K562 (cell line): ENCODE data around the gene SEC24B.

ENCODE experiments used
- BMI1 ChIP-seq: fragments of 150-350 bp; IDR thresholded peaks from 2 replicates; pipeline ENCODE4 v1.6.1; 2014; ENCODE audit warnings: low read length
- CBX3 ChIP-seq, 2 experiments: IDR thresholded peaks; 1 replicate in 1 of 2; 2 replicates in 1 of 2; pipeline ENCODE4 v1.6.1; 2012; ENCODE audit warnings: inconsistent platforms in 2 of 2, low read length in 2 of 2, borderline replicate concordance in 1 of 2, control low read depth in 1 of 2
- ETV6 ChIP-seq, 3 experiments: fragments of 150-350 bp in 1 of 3; sonication (generic) in 1 of 3; formaldehyde crosslinking in 1 of 3; IDR thresholded peaks; 2 replicates each; pipeline versions ENCODE4 v1.6.1 to v1.8.0; 2014 to 2022; ENCODE audit warnings: borderline replicate concordance in 2 of 3, low read depth in 2 of 3, antibody characterized with exemption in 1 of 3, low read length in 1 of 3, mild to moderate bottlenecking in 1 of 3, missing genetic modification reagents in 1 of 3
- GABPA ChIP-seq: fragments of 200-800 bp; sonication (Bioruptor generic); conservative IDR thresholded peaks from 2 replicates; pipeline ENCODE4 v1.6.1; 2016; ENCODE audit warnings: low read depth, missing genetic modification characterization, missing compliant biosample characterization
- IRF2 ChIP-seq: sonication (generic); formaldehyde crosslinking; IDR thresholded peaks from 2 replicates; pipeline ENCODE4 v1.8.1; 2022; ENCODE audit warnings: mild to moderate bottlenecking, missing genetic modification reagents
- NONO ChIP-seq, 2 experiments: fragments of 200-400 bp in 1 of 2; fragments of 450-650 bp in 1 of 2; formaldehyde crosslinking in 1 of 2; IDR thresholded peaks; 2 replicates each; pipeline ENCODE4 v1.6.1; 2017; ENCODE audit warnings: low read depth in 2 of 2, mild to moderate bottlenecking in 2 of 2, moderate library complexity in 2 of 2, low read length in 1 of 2
- XRCC5 ChIP-seq: fragments of 200-400 bp; formaldehyde crosslinking; IDR thresholded peaks from 2 replicates; pipeline ENCODE4 v1.6.1; 2017; ENCODE audit warnings: low read depth, mild to moderate bottlenecking, low read length
- TF ChIP-seq, protein P1 (sequence below), 3 experiments: IDR thresholded peaks in 2 of 3; conservative IDR thresholded peaks in 1 of 3; 2 replicates each; pipeline ENCODE4 v1.5.1; 2011 to 2012; ENCODE audit warnings: low read length in 3 of 3, mild to moderate bottlenecking in 3 of 3, control low read depth in 2 of 3, improper control_type of control experiment in 1 of 3, inconsistent platforms in 1 of 3, low read depth in 1 of 3, mixed read lengths in 1 of 3, moderate library complexity in 1 of 3; ENCODE audit not compliant: insufficient read depth in 2 of 3
- TF ChIP-seq, protein P2 (sequence below): fragments of 250-450 bp; sonication (Bioruptor Pico); IDR thresholded peaks from 2 replicates; pipeline ENCODE4 v1.8.0; 2022; ENCODE audit warnings: inconsistent platforms, mild to moderate bottlenecking, moderate library complexity, borderline replicate concordance
- TF ChIP-seq, protein P3 (sequence below): fragments of 150-350 bp; IDR thresholded peaks from 2 replicates; pipeline ENCODE4 v1.6.1; 2014; ENCODE audit warnings: low read depth, mild to moderate bottlenecking, low read length, borderline replicate concordance
- TF ChIP-seq, protein P4 (sequence below): sonication (generic); formaldehyde crosslinking; IDR thresholded peaks from 2 replicates; pipeline ENCODE4 v1.8.0; 2023; ENCODE audit warnings: missing genetic modification reagents, mild to moderate bottlenecking, borderline replicate concordance

DNA sequence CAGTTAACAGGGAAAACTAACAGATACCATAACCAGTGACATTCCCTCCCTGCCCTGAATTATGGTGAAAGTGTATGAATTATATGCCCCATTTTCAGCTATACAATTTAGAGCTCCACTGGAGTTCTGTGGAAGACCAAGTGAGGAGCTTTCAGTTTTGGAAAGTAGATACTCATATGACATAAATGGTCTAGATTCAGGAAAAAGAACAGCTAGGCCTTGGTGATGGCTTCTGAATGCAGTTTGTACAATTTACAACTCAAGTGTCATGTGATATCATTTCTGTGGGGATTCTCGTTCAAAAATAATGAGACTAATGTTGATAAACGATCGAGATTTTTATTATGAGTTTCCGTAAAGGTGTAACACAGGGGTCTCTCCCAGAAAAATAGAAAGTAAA is 8.2 kb upstream of the SEC24B start:
- TF ChIP-seq CBX3 (IDR thresholded peaks at IDR 0.05; ENCODE audit: borderline replicate concordance in 1 of 2, low read length in 2 of 2): no peak
- no peak for TF ChIP-seq IRF2 (CRISPR knock-in tag)
- TF ChIP-seq XRCC5: no peak
- TF ChIP-seq, protein P1, sequence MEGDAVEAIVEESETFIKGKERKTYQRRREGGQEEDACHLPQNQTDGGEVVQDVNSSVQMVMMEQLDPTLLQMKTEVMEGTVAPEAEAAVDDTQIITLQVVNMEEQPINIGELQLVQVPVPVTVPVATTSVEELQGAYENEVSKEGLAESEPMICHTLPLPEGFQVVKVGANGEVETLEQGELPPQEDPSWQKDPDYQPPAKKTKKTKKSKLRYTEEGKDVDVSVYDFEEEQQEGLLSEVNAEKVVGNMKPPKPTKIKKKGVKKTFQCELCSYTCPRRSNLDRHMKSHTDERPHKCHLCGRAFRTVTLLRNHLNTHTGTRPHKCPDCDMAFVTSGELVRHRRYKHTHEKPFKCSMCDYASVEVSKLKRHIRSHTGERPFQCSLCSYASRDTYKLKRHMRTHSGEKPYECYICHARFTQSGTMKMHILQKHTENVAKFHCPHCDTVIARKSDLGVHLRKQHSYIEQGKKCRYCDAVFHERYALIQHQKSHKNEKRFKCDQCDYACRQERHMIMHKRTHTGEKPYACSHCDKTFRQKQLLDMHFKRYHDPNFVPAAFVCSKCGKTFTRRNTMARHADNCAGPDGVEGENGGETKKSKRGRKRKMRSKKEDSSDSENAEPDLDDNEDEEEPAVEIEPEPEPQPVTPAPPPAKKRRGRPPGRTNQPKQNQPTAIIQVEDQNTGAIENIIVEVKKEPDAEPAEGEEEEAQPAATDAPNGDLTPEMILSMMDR (IDR thresholded peaks at IDR 0.05 in 2 of 3, conservative IDR thresholded peaks at IDR 0.05 in 1 of 3; ENCODE audit: insufficient read depth in 2 of 3, low read depth in 1 of 3, low read length in 3 of 3): no peak
- TF ChIP-seq, protein P2, sequence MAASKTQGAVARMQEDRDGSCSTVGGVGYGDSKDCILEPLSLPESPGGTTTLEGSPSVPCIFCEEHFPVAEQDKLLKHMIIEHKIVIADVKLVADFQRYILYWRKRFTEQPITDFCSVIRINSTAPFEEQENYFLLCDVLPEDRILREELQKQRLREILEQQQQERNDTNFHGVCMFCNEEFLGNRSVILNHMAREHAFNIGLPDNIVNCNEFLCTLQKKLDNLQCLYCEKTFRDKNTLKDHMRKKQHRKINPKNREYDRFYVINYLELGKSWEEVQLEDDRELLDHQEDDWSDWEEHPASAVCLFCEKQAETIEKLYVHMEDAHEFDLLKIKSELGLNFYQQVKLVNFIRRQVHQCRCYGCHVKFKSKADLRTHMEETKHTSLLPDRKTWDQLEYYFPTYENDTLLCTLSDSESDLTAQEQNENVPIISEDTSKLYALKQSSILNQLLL (CRISPR knock-in tag): no peak
- TF ChIP-seq BMI1: no peak
- TF ChIP-seq, protein P3, sequence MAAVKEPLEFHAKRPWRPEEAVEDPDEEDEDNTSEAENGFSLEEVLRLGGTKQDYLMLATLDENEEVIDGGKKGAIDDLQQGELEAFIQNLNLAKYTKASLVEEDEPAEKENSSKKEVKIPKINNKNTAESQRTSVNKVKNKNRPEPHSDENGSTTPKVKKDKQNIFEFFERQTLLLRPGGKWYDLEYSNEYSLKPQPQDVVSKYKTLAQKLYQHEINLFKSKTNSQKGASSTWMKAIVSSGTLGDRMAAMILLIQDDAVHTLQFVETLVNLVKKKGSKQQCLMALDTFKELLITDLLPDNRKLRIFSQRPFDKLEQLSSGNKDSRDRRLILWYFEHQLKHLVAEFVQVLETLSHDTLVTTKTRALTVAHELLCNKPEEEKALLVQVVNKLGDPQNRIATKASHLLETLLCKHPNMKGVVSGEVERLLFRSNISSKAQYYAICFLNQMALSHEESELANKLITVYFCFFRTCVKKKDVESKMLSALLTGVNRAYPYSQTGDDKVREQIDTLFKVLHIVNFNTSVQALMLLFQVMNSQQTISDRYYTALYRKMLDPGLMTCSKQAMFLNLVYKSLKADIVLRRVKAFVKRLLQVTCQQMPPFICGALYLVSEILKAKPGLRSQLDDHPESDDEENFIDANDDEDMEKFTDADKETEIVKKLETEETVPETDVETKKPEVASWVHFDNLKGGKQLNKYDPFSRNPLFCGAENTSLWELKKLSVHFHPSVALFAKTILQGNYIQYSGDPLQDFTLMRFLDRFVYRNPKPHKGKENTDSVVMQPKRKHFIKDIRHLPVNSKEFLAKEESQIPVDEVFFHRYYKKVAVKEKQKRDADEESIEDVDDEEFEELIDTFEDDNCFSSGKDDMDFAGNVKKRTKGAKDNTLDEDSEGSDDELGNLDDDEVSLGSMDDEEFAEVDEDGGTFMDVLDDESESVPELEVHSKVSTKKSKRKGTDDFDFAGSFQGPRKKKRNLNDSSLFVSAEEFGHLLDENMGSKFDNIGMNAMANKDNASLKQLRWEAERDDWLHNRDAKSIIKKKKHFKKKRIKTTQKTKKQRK: no peak
- TF ChIP-seq NONO (IDR thresholded peaks at IDR 0.05; ENCODE audit: low read depth in 2 of 2, low read length in 1 of 2): no peak
- TF ChIP-seq, protein P4, sequence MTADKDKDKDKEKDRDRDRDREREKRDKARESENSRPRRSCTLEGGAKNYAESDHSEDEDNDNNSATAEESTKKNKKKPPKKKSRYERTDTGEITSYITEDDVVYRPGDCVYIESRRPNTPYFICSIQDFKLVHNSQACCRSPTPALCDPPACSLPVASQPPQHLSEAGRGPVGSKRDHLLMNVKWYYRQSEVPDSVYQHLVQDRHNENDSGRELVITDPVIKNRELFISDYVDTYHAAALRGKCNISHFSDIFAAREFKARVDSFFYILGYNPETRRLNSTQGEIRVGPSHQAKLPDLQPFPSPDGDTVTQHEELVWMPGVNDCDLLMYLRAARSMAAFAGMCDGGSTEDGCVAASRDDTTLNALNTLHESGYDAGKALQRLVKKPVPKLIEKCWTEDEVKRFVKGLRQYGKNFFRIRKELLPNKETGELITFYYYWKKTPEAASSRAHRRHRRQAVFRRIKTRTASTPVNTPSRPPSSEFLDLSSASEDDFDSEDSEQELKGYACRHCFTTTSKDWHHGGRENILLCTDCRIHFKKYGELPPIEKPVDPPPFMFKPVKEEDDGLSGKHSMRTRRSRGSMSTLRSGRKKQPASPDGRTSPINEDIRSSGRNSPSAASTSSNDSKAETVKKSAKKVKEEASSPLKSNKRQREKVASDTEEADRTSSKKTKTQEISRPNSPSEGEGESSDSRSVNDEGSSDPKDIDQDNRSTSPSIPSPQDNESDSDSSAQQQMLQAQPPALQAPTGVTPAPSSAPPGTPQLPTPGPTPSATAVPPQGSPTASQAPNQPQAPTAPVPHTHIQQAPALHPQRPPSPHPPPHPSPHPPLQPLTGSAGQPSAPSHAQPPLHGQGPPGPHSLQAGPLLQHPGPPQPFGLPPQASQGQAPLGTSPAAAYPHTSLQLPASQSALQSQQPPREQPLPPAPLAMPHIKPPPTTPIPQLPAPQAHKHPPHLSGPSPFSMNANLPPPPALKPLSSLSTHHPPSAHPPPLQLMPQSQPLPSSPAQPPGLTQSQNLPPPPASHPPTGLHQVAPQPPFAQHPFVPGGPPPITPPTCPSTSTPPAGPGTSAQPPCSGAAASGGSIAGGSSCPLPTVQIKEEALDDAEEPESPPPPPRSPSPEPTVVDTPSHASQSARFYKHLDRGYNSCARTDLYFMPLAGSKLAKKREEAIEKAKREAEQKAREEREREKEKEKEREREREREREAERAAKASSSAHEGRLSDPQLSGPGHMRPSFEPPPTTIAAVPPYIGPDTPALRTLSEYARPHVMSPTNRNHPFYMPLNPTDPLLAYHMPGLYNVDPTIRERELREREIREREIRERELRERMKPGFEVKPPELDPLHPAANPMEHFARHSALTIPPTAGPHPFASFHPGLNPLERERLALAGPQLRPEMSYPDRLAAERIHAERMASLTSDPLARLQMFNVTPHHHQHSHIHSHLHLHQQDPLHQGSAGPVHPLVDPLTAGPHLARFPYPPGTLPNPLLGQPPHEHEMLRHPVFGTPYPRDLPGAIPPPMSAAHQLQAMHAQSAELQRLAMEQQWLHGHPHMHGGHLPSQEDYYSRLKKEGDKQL (CRISPR knock-in tag): no peak
- TF ChIP-seq GABPA (tag): no peak
- TF ChIP-seq ETV6 (IDR thresholded peaks at IDR 0.05; ENCODE audit: borderline replicate concordance in 1 of 2, low read depth in 2 of 2, low read length in 1 of 2): no peak
- TF ChIP-seq ETV6 (CRISPR knock-in tag; IDR thresholded peaks at IDR 0.05; ENCODE audit: borderline replicate concordance): no peak
